Measurements from ENCODE around the gene ELAVL1. TPM values are rescaled to one million over a fixed set of nuclear protein-coding genes. Genes with fewer than 3 reads are reported as not detected.

ELAVL1 gene
- total RNA-seq, 6 experiments from 2014 or later, result 25.3 to 33.6 (median 30.3) TPM

DNA sequence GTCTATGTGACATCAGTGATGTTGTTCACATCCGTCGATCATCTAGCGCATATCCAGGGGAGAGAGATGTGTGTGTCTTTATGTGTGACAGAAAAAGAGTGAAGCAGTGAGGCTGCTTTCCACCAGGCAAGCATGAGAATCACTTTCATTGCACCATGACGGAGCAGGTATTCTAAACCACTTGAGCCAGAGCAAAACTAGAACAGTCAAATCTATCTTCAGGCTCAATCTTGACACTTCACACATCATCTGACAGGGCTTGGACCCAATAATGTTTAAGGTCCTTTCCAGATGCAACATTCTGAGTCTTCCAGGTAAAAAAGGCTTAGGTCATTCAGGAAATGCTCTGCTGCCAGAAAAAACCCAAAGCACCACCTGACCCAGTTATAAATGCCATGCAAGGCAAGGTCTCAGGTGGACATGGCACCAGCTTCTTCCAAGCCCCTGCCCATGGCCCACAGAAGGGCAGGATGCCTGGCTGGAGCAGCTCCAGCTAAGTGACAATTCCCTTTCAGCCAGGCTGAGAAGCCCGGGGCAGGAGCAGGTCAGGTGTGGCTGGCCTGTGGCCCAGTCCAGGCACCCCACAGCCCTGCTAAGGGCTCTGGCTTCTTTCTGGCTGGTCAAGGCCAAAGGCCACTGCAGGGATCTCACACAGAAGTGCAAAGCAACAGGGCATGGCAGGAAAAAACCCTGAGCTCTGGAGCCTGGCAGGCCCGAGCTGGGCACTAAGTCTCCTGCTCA is 5.0 kb downstream of the ELAVL1 start:
- intact Hi-C loops (cut with DNase I), result no loop called here
- Histone ChIP-seq H3K27ac (peak overlapping the region in 2 of 3 donors; percentile 38 to 44), H3K9me3 (no peaks in the 10 kb centered on the region), H3K36me3 (no peaks in the 10 kb centered on the region), H3K4me3 (no peak overlapping the region), H3K27me3 (no peaks in the 10 kb centered on the region), H3K4me1 (peaks cover 2 to 54% (median 21%) of the 10 kb centered on the region in 4 donors)
- WGBS (ENCODE audit: insufficient coverage, low coverage, low lambda C conversion rate, missing lambda C conversion rate), result 58% methylated on average over 6 of the region's 6 CpGs
- TF ChIP-seq POLR2A (IDR thresholded peaks at IDR 0.05), result no peak
- TF ChIP-seq, protein P1, sequence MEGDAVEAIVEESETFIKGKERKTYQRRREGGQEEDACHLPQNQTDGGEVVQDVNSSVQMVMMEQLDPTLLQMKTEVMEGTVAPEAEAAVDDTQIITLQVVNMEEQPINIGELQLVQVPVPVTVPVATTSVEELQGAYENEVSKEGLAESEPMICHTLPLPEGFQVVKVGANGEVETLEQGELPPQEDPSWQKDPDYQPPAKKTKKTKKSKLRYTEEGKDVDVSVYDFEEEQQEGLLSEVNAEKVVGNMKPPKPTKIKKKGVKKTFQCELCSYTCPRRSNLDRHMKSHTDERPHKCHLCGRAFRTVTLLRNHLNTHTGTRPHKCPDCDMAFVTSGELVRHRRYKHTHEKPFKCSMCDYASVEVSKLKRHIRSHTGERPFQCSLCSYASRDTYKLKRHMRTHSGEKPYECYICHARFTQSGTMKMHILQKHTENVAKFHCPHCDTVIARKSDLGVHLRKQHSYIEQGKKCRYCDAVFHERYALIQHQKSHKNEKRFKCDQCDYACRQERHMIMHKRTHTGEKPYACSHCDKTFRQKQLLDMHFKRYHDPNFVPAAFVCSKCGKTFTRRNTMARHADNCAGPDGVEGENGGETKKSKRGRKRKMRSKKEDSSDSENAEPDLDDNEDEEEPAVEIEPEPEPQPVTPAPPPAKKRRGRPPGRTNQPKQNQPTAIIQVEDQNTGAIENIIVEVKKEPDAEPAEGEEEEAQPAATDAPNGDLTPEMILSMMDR (IDR thresholded peaks at IDR 0.05), result no peak
- ATAC-seq (peak; percentile 71 to 83 (median 80)), DNase-seq (peak; percentile 71 to 94 (median 94))

DNA sequence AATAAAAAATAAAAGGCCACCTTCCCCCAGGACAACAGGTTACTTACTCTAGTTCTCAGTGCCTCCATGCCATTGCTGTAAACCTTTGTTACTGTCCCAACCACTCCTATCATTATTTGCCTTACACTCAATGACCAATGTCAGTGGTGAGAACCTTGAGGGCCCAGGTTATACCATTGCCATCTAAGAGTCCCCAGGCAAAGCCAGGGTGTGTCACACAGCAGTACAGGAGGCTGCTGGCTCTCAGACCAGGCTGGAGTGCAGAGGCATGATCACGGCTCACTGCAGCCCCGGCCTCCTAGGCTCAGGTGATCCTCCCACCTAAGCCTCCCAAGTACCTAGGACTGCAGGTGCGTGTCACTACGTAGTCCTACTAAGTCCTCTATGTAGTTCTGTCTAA is 6.1 kb downstream of the ELAVL1 start:
- no peak for DNase-seq
- intact Hi-C loops (cut with DNase I), result no loop called here

DNA sequence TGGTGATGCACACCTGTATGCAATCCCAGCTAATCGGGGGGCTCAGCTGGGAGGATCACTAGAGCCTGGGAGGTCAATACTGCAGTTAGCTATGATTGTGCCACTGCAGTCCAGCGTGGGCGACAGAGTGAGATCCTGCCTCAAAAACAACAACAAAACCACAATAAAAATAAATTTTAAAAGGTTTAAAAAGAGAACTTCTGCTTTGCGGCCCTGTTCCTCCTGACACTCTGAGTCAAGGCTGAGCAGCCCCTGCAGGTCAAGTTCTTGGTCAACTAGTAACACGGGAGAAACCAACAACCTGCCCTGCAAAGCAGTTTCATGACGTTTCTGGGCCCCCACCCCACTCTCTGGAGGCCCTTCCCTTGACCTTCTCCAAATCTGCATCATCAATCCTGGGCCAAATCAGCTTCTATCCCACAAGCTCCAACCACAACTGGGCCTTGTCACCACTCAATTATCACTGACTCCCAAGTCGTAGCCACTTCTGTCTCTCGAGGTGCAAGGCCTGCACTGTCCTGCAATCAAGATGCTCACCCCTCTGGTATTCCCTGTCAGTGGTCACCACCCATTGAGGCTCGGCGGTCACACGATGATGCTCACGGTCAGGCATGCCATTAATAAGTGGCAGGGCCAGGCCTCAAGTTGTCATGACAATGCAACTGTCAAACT is 7.5 kb downstream of the ELAVL1 start:
- TF ChIP-seq, protein P1 (IDR thresholded peaks at IDR 0.05), result no peak
- TF ChIP-seq POLR2A (IDR thresholded peaks at IDR 0.05), result no peak
- H3K9me3 ChIP-seq, result no peaks in the 10 kb centered on the region
- ATAC-seq (no peak), DNase-seq (no peak)
- no peak overlapping the region for H3K4me3 ChIP-seq
- H3K36me3 ChIP-seq, result no peaks in the 10 kb centered on the region
- WGBS (ENCODE audit: insufficient coverage, low coverage, low lambda C conversion rate, missing lambda C conversion rate), result 53% methylated on average over 7 of the region's 12 CpGs
- intact Hi-C loops (cut with DNase I), result no loop called here
- no peaks in the 10 kb centered on the region for H3K27me3 ChIP-seq
- no peak overlapping the region for H3K27ac ChIP-seq
- peaks cover 2 to 67% (median 22%) of the 10 kb centered on the region in 4 donors for H3K4me1 ChIP-seq

More for the DNA sequence above, 6.1 kb downstream of the ELAVL1 start:
- H3K36me3 ChIP-seq, result no peaks in the 10 kb centered on the region
- H3K4me1 ChIP-seq, result peaks cover 2 to 61% (median 22%) of the 10 kb centered on the region in 4 donors
- no peak overlapping the region for H3K27ac ChIP-seq
- no peak for TF ChIP-seq POLR2A (IDR thresholded peaks at IDR 0.05)
- TF ChIP-seq, protein P1 (IDR thresholded peaks at IDR 0.05), result no peak
- no peak overlapping the region for H3K4me3 ChIP-seq
- WGBS (ENCODE audit: insufficient coverage, low coverage, low lambda C conversion rate, missing lambda C conversion rate), result 100% methylated on average over 2 of the region's 4 CpGs
- ATAC-seq, result no peak
- no peaks in the 10 kb centered on the region for H3K9me3 ChIP-seq
- no peaks in the 10 kb centered on the region for H3K27me3 ChIP-seq

DNA sequence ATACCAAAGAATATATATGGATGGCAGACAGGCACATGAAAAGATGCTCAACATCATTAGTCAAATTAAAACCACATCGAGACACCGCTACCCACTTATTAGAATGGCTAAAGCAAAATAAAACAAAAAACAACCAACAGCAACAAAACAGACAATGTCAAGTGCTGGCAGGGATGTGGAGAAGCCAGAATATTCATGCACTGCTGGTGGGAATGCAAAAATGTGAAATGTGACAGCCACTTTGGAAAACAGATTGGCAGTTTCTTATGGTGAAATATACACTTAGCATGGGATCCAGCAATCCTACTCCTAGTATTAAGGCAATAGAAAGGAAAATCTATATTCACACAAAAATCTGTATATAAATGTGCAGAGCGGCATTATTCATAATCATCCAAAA is 8.6 kb downstream of the ELAVL1 start:
- 74% methylated on average over 3 of the region's 3 CpGs for WGBS (ENCODE audit: insufficient coverage, low coverage, low lambda C conversion rate, missing lambda C conversion rate)
- intact Hi-C loops (cut with DNase I), result no loop called here
- no peak overlapping the region for H3K4me3 ChIP-seq
- DNase-seq, result no peak
- no peaks in the 10 kb centered on the region for H3K27me3 ChIP-seq
- no peaks in the 10 kb centered on the region for H3K9me3 ChIP-seq
- H3K36me3 ChIP-seq, result no peaks in the 10 kb centered on the region
- no peak overlapping the region for H3K27ac ChIP-seq
- no peak for TF ChIP-seq POLR2A (IDR thresholded peaks at IDR 0.05)
- TF ChIP-seq, protein P1 (IDR thresholded peaks at IDR 0.05), result no peak
- peaks cover 0 to 65% (median 18%) of the 10 kb centered on the region in 4 donors for H3K4me1 ChIP-seq
- ATAC-seq, result no peak

All from right lobe of liver (tissue), 6 donors.